Bronchial epithelial cell (primary cell): ENCODE results near the gene SH3RF2. TPM values are rescaled to one million over a fixed set of nuclear protein-coding genes. Genes with fewer than 3 reads are reported as not detected.

Source experiments
- DNase-seq: peaks from one replicate; pipeline ENCODE4 v3.0.0-alpha.2; 2010; ENCODE audit warnings: low read depth
- FAIRE-seq: peaks from 2 replicates; lab custom pipeline; 2011; peaks lifted over from hg19 to GRCh38; lab: Jason Lieb, UNC
- H3K27me3 ChIP-seq: 2 replicates; pipeline ENCODE4 v1.5.1; 2011; ENCODE audit warnings: low read length; ENCODE audit not compliant: control insufficient read depth, insufficient read depth
- H3K36me3 ChIP-seq: 2 replicates; pipeline ENCODE4 v1.5.1; 2011; ENCODE audit warnings: low read length; ENCODE audit not compliant: control insufficient read depth, insufficient read depth
- H3K4me3 ChIP-seq: 2 replicates; pipeline ENCODE4 v1.5.1; 2011; ENCODE audit warnings: mild to moderate bottlenecking, low read depth, low read length, control low read depth
- total RNA-seq: library from RNA; depleted of rRNA; stranded (reverse); fragments of >200 nt; gene quantifications from 2 replicates; pipeline ENCODE4 v1.2.1, GENCODE V29; 2014
- TF ChIP-seq, protein P1 (sequence below): IDR thresholded peaks from 2 replicates; pipeline ENCODE4 v1.5.1; 2011; ENCODE audit warnings: mild to moderate bottlenecking, moderate library complexity, low read length, control low read depth, inconsistent platforms; ENCODE audit not compliant: insufficient read depth, severe bottlenecking

The SH3RF2 gene
- total RNA-seq, 1 donor from 2014 or later = 3.7 TPM

DNA sequence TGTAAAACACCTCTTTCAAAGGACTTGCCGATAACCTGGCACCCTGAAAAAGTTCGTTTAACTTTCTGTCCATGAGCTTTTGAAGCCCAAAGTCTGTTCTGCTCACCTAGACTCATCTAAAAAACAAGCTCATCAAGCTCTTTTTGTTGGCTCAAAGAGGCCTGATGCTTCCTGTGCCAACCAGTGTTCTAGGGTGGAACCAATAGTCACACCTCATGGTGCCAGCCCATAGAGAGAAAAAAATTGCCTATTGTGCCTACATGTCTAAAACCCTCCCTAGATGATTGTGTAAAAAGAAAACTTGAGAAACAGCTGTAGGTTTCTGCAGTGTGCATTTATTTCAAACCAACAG, 4.7 kb downstream of the SH3RF2 start:
- no peak for FAIRE-seq

DNA sequence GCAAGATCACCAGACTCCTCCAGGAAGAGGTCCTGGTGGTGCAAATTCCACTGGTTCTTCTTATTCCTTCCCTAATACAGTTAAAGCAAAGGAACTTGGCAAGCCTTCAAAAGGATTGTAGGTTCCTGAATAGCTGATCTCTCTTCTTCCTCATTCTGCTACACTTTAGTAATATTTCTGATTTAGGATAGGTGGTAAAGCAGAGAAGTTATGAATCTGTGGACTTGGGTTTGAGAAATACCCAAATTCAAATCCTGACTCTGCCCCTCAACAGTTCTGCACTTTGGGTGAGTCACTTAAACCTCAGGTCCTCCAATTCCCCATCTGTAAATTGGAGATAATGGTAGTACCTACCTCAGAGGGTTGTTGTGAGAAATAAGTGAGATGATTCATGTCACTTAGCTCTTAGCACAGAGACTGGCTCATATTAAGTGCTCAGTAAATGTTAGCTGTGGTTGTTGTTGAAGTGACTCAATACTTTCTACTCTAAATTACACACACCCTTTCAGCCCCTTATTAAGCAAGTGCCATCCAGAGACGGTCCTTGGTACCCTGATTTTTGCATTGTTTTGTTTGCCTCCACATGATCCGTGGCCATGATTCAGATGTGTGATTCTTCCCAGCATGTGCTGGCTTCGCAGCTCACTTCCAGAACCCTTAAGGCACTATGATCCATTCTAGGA, 5.2 kb downstream of the SH3RF2 start:
- DNase-seq = peak; percentile 96
- peak; percentile 94 for FAIRE-seq
- H3K4me3 ChIP-seq = no peak overlapping the region
- peaks cover 3% of the 10 kb centered on the region for H3K36me3 ChIP-seq
- TF ChIP-seq, protein P1, sequence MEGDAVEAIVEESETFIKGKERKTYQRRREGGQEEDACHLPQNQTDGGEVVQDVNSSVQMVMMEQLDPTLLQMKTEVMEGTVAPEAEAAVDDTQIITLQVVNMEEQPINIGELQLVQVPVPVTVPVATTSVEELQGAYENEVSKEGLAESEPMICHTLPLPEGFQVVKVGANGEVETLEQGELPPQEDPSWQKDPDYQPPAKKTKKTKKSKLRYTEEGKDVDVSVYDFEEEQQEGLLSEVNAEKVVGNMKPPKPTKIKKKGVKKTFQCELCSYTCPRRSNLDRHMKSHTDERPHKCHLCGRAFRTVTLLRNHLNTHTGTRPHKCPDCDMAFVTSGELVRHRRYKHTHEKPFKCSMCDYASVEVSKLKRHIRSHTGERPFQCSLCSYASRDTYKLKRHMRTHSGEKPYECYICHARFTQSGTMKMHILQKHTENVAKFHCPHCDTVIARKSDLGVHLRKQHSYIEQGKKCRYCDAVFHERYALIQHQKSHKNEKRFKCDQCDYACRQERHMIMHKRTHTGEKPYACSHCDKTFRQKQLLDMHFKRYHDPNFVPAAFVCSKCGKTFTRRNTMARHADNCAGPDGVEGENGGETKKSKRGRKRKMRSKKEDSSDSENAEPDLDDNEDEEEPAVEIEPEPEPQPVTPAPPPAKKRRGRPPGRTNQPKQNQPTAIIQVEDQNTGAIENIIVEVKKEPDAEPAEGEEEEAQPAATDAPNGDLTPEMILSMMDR = no peak
- H3K27me3 ChIP-seq = no peaks in the 10 kb centered on the region

More for the DNA sequence above, 4.7 kb downstream of the SH3RF2 start:
- H3K27me3 ChIP-seq = no peaks in the 10 kb centered on the region
- no peak for DNase-seq
- H3K36me3 ChIP-seq = peaks cover 3% of the 10 kb centered on the region
- TF ChIP-seq, protein P1 = no peak
- no peak overlapping the region for H3K4me3 ChIP-seq

DNA sequence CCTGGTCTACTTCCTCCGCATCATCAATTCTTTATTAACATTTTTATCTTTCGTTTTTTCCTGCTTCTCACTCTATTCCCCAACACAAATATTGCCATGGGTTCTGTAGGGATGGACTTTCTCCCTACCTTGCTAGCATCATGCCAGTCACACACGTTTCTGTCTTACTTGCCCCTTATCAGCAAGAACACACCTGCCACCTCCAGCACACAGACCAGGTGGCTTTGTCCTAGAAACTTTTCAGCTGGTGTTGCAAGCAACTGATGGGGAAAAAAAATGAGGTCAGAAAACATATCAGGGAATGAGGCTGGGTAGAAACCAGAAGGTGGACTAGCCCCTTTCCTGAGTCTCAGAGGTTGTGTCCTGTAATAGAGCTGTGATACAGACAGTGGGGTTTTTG, 5.8 kb downstream of the SH3RF2 start:
- Histone ChIP-seq H3K27me3 (no peaks in the 10 kb centered on the region), H3K4me3 (no peak overlapping the region), H3K36me3 (peaks cover 3% of the 10 kb centered on the region)
- DNase-seq = no peak
- TF ChIP-seq, protein P1 = no peak
- no peak for FAIRE-seq

DNA sequence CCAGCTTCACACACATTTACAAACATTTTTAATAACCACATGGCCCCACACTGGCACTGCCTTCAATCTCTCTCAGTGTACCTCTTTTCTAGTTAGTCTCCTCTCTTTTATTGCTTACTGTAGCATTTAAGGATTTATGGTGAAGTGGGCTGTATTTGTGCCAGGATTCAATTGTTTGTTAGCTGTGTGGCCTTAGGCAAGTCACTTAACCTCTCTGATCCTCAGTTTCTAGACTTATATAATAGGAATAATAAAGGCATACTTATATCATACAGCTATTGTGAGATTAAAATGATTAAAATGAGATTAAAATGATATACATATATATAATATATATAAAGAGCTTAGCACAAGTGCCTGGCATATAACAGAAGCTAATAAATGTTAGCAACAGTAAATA, 6.4 kb downstream of the SH3RF2 start:
- Histone ChIP-seq H3K36me3 (peaks cover 3% of the 10 kb centered on the region), H3K27me3 (no peaks in the 10 kb centered on the region), H3K4me3 (no peak overlapping the region)
- DNase-seq = no peak
- TF ChIP-seq, protein P1 = no peak
- no peak for FAIRE-seq

DNA sequence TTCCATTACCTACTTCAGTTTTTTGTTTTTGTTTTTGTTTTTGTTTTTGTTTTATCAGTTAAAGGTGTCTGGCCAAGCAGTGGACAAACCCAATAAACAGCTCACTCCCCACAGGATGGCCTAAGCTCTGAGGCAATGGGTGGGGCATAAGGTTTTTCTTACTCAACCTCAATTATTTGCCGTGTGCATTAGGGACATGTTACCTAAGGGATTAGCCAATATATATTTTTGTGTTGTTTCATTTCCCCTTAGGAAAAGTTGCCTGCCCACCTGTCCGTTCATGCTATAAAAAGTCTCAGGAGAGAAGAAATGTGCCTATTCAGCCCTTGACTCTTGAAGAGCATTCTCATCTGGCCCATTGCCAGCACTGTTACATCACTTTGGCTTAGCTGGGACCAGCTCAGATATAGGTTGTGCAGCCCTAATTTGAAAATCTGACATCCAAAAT, 7.3 kb downstream of the SH3RF2 start:
- Histone ChIP-seq H3K27me3 (no peaks in the 10 kb centered on the region), H3K36me3 (peaks cover 3% of the 10 kb centered on the region), H3K4me3 (no peak overlapping the region)
- TF ChIP-seq, protein P1 = no peak
- peak; percentile 90 for DNase-seq
- FAIRE-seq = no peak

DNA sequence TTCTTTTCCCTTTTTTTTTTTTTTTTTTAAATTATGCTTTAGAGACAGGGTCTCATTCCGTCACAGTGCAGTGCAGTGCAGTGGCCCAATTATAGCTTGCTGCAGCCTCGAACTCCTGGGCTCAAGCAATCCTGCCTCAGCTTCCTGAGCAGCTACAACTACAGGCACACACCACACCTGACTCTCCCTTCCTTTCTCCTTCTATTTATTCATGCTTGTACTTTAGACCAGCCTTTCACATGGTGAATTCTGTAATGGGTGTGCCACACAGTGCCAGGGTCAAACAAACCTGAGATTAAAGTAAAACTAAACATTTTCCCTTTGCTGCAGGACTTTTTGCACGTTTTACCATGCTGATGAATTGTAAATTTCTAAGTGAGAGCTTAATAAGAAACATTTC, 8.0 kb downstream of the SH3RF2 start:
- FAIRE-seq (no peak), DNase-seq (no peak)
- TF ChIP-seq, protein P1 = no peak
- no peaks in the 10 kb centered on the region for H3K27me3 ChIP-seq
- peaks cover 3% of the 10 kb centered on the region for H3K36me3 ChIP-seq
- H3K4me3 ChIP-seq = no peak overlapping the region
